Small intestine (tissue), 7 donors: ENCODE data around the gene CD164L2. TPM values are rescaled to one million over a fixed set of nuclear protein-coding genes. Genes with fewer than 3 reads are reported as not detected.
"Not testable (repeated sequence)": the region's sequence is repeated elsewhere in the genome, so short reads cannot be mapped to it uniquely, and the experiment has no call there.

Source experiments
- DNase-seq, 2 donors: peaks; one replicate each; pipeline versions ENCODE4 v3.0.0 to v3.0.0-alpha.2; 2013
- FAIRE-seq: peaks from 2 replicates; lab custom pipeline; 2012; peaks lifted over from hg19 to GRCh38; lab: Jason Lieb, UNC
- H3K27ac ChIP-seq, 3 donors: one replicate each; pipeline ENCODE4 v1.5.1; 2013; ENCODE audit warnings: low read length in 2 of 3, mild to moderate bottlenecking in 2 of 3, control low read depth in 1 of 3, inconsistent platforms in 1 of 3, low read depth in 1 of 3, moderate library complexity in 1 of 3
- H3K27me3 ChIP-seq, 3 donors: one replicate each; pipeline ENCODE4 v1.6.1; 2013; ENCODE audit warnings: low read length in 3 of 3, inconsistent platforms in 1 of 3; ENCODE audit not compliant: control insufficient read depth in 3 of 3, insufficient read depth in 3 of 3
- H3K36me3 ChIP-seq, 3 donors: one replicate each; pipeline ENCODE4 v1.6.1; 2013; ENCODE audit warnings: low read length in 3 of 3, inconsistent platforms in 1 of 3, low read depth in 1 of 3, mild to moderate bottlenecking in 1 of 3, moderate library complexity in 1 of 3; ENCODE audit not compliant: control insufficient read depth in 3 of 3, insufficient read depth in 2 of 3
- H3K4me1 ChIP-seq, 3 donors: one replicate each; pipeline ENCODE4 v1.6.1; 2013; ENCODE audit warnings: low read length in 2 of 3, inconsistent platforms in 1 of 3, low read depth in 1 of 3, mild to moderate bottlenecking in 1 of 3, moderate library complexity in 1 of 3; ENCODE audit not compliant: control insufficient read depth in 3 of 3, insufficient read depth in 2 of 3
- H3K4me3 ChIP-seq, 3 donors: one replicate each; pipeline ENCODE4 v1.5.1; 2013; ENCODE audit warnings: low read length in 3 of 3, control low read depth in 1 of 3, inconsistent platforms in 1 of 3, low read depth in 1 of 3, mild to moderate bottlenecking in 1 of 3, moderate library complexity in 1 of 3
- H3K9me3 ChIP-seq, 2 donors: one replicate each; pipeline ENCODE4 v1.6.1; 2013; ENCODE audit warnings: low read depth in 1 of 2, low read length in 1 of 2; ENCODE audit not compliant: control insufficient read depth in 2 of 2, insufficient read depth in 1 of 2
- WGBS, 3 donors: extraction: QIAGEN DNeasy Blood & Tissue Kit; methylation state at CpG; one replicate each; pipeline ENCODE4 v1.1.7; 2013; 5-methylcytosine and 5-hydroxymethylcytosine counted together
- polyA plus RNA-seq, 4 donors: library from polyadenylated mRNA; stranded (reverse) in 3 of 4; unstranded in 1 of 4; fragments of 200-250 nt in 3 of 4; fragments of 120-200 nt in 1 of 4; gene quantifications; one replicate each; pipeline versions ENCODE4 v1.2.1 to v1.2.3, GENCODE V29; 2013
- donor health status: healthy with polysubstance abuse.
- donor health status: control.
- donor health status: control.
- donor health status: Bipolar disorder and iron deficiency.
- donor health status: healthy.

Gene CD164L2
- polyA plus RNA-seq, 4 donors = 0.03 to 0.04 TPM; not detected in 2

DNA sequence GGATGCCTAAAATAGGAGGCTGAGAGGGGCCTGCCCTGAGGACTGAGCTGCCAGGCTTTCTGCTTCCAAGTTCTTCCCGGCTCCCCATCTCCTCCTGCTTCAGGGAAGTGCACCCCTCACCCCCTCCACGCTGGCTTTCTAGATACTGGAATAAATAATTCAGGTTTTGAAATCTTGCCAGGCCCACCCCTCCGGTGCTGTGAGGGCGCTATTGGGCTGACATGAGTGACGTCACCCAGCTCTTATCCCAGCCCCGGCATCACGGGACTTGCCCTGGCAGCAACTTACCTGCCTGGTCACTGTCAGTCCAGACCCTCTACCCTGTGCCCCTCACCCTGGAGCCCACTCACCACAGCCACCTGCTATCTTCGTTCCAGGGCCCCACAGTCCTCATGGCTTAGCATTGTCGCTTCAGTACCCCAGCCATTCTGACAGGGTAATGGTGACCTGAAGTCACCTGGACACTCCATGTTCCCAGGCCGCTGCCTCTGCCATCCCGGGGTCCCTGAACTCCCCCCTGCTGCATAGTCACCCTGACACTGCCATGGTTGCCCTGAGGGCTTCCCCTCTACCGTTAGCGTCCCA is 8.5 kb upstream of the CD164L2 start:
- H3K4me3 ChIP-seq = peak overlapping the region in 1 of 3 donors; percentile 19
- FAIRE-seq (no peak), DNase-seq (peak in 1 of 2 donors; percentile 65)
- H3K36me3 ChIP-seq = no peaks in the 10 kb centered on the region
- no peaks in the 10 kb centered on the region for H3K9me3 ChIP-seq
- peaks cover 0 to 27% (median 0%) of the 10 kb centered on the region in 3 donors for H3K27me3 ChIP-seq
- H3K27ac ChIP-seq = peak overlapping the region in 1 of 3 donors; percentile 68
- 4 to 9% (median 6%) methylated on average over 13 of the region's 13 CpGs for WGBS, 3 donors
- peaks cover 0 to 11% (median 3%) of the 10 kb centered on the region in 3 donors for H3K4me1 ChIP-seq

DNA sequence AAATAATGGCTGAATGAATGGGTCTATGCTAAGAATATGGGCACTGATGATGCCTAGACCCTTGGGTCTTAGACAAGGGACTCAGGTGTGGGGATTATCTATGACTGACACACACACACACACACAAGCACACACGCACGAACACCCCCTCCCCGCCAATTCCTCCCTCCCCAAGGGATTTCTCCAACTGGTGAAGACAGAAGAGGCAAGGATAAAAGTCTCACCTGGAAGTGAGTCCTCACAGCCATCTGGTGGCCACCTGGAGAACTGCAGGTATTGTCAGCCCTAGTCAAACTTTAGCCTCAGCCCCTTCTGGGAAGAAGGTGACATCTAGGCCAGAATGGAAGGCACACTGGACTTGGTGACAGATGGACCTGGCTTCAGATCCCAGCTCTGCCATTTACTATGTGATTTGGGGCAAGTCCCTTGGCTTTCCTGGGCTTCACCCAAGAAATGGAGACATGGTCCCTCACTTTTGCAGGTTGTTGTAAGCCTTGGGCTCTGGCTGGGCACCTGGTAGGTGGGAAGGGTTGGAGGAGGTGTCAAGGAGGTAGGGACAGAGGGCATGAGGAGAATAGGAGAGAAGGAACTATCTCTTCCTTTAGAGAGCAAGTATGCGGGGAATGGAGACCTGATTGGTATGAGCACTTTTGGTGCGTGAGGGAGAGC is 5.3 kb upstream of the CD164L2 start:
- Histone ChIP-seq H3K9me3 (no peaks in the 10 kb centered on the region), H3K4me1 (peaks cover 0 to 11% (median 3%) of the 10 kb centered on the region in 3 donors), H3K27me3 (peaks cover 0 to 27% (median 0%) of the 10 kb centered on the region in 3 donors), H3K36me3 (no peaks in the 10 kb centered on the region), H3K27ac (peak overlapping the region in 1 of 3 donors; percentile 2), H3K4me3 (no peak overlapping the region)
- DNase-seq (peak; percentile 73 to 77), FAIRE-seq (no peak)
- WGBS, 3 donors = 39 to 47% (median 40%) methylated on average over 5 of the region's 5 CpGs

- DNase-seq, H3K4me3 ChIP-seq, H3K27ac ChIP-seq, H3K36me3 ChIP-seq, FAIRE-seq, H3K4me1 ChIP-seq, H3K9me3 ChIP-seq: not testable (repeated sequence)
- WGBS, 3 donors = 83 to 94% (median 85%) methylated on average over 3 of the region's 3 CpGs
- peaks cover 0 to 16% (median 2%) of the 10 kb centered on the region in 3 donors for H3K27me3 ChIP-seq
Observed at GRCh38 chr1:27384797-27385196, 1.7 kb upstream of the CD164L2 start.

- WGBS, 3 donors = 77 to 93% (median 89%) methylated on average over 13 of the region's 13 CpGs
- DNase-seq = no peak
- peaks cover 0 to 16% (median 2%) of the 10 kb centered on the region in 3 donors for H3K27me3 ChIP-seq
- peaks cover 0 to 4% (median 0%) of the 10 kb centered on the region in 3 donors for H3K4me1 ChIP-seq
- H3K27ac ChIP-seq = no peak overlapping the region
- no peak overlapping the region for H3K4me3 ChIP-seq
- no peak for FAIRE-seq
- H3K9me3 ChIP-seq = no peaks in the 10 kb centered on the region
- H3K36me3 ChIP-seq = no peaks in the 10 kb centered on the region
Observed at GRCh38 chr1:27383661-27384060, 528 bp upstream of the CD164L2 start.

DNA sequence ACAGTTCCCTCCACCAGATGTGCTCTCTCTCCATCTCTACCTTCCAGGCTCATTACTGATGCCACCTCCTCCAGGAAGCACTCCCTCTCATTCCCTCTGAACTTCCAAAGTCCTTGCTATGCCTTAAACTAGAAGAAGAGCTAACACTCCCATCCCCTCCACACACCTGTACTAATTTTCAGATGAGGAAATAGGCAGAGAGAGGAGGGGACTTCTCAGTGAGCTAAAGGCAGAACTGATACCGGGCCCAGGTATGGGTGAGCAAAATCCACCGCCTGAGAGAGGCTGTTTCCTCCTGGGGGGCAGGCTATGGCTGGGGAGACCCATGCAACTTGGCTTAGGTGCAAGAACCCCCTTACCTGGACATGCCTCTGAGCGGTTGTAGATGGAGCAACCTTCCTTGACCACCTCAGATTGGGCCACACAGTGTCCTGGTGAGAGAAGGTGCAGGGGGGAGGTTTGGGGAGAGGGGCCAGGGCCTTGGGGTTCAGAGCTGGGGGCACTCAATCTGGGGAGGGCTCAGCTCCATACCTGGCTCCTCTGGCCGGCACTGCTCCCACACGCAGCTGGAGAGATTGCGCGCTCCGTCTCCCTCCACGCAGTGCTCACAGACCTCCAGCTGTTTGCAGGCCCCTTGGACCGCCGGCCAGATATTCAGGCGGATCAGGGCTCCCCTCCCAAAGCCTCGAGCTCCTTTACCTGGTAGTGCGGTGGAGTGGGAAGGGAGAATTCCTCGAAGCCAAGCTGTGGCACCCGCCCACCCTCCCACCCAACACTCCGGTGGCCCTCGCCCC is 967 bp downstream of the CD164L2 start:
- no peak for FAIRE-seq
- H3K36me3 ChIP-seq = no peaks in the 10 kb centered on the region
- no peak for DNase-seq
- WGBS, 3 donors = 68 to 76% (median 73%) methylated on average over 16 to 18 of the region's 18 CpGs
- H3K27ac ChIP-seq = no peak overlapping the region
- H3K4me3 ChIP-seq = no peak overlapping the region
- no peaks in the 10 kb centered on the region for H3K9me3 ChIP-seq
- H3K27me3 ChIP-seq = peaks cover 0 to 16% (median 2%) of the 10 kb centered on the region in 3 donors
- peaks cover 0 to 4% (median 0%) of the 10 kb centered on the region in 3 donors for H3K4me1 ChIP-seq

GRCh38 chr1:27380766-27381733 is 2.1 kb downstream of the CD164L2 start:
- H3K36me3 ChIP-seq = no peaks in the 10 kb centered on the region
- no peak overlapping the region for H3K4me3 ChIP-seq
- H3K27ac ChIP-seq = no peak overlapping the region
- H3K9me3 ChIP-seq = no peaks in the 10 kb centered on the region
- peaks cover 0 to 16% (median 2%) of the 10 kb centered on the region in 3 donors for H3K27me3 ChIP-seq
- peaks cover 0 to 4% (median 0%) of the 10 kb centered on the region in 3 donors for H3K4me1 ChIP-seq
- DNase-seq = no peak
- 57 to 75% (median 61%) methylated on average over 12 of the region's 12 CpGs for WGBS, 3 donors
- FAIRE-seq = no peak

- Histone ChIP-seq H3K9me3 (no peaks in the 10 kb centered on the region), H3K36me3 (no peaks in the 10 kb centered on the region), H3K4me3 (no peak overlapping the region), H3K27ac (no peak overlapping the region), H3K4me1 (peaks cover 0 to 4% (median 0%) of the 10 kb centered on the region in 3 donors), H3K27me3 (peaks cover 0 to 16% (median 2%) of the 10 kb centered on the region in 3 donors)
- DNase-seq (no peak), FAIRE-seq (no peak)
- WGBS, 3 donors = 88 to 96% (median 90%) methylated on average over 4 of the region's 4 CpGs
Observed at GRCh38 chr1:27380224-27380623, 2.9 kb downstream of the CD164L2 start.
